Osteocyte (in vitro differentiated cells): ENCODE measurements around the gene BCL3. TPM values are rescaled to one million over a fixed set of nuclear protein-coding genes. Genes with fewer than 3 reads are reported as not detected.
A peak's percentile ranks its signal among the peaks of the same experiment; 100 is the strongest.

Source experiments
- DNase-seq: peaks from one replicate; pipeline ENCODE4 v3.0.0; 2021; ENCODE audit warnings: mixed read lengths; ENCODE audit not compliant: unreplicated experiment; ENCODE audit errors: extremely low spot score
- H3K27ac Mint-ChIP-seq: one replicate; pipeline ENCODE4 v1.8.0; 2021; ENCODE audit warnings: mild to moderate bottlenecking, mixed read lengths; ENCODE audit not compliant: unreplicated experiment
- H3K27me3 Mint-ChIP-seq: one replicate; pipeline ENCODE4 v1.8.0; 2021; ENCODE audit warnings: mixed read lengths; ENCODE audit not compliant: unreplicated experiment
- H3K36me3 Mint-ChIP-seq: one replicate; pipeline ENCODE4 v1.8.0; 2021; ENCODE audit warnings: mixed read lengths; ENCODE audit not compliant: unreplicated experiment
- H3K4me1 Mint-ChIP-seq: one replicate; pipeline ENCODE4 v1.8.0; 2021; ENCODE audit warnings: mixed read lengths; ENCODE audit not compliant: unreplicated experiment
- H3K4me3 Mint-ChIP-seq: one replicate; pipeline ENCODE4 v1.8.0; 2021; ENCODE audit warnings: mild to moderate bottlenecking, moderate library complexity, mixed read lengths; ENCODE audit not compliant: unreplicated experiment
- H3K9me3 Mint-ChIP-seq: one replicate; pipeline ENCODE4 v1.8.0; 2021; ENCODE audit warnings: mixed read lengths; ENCODE audit not compliant: unreplicated experiment
- CTCF ChIP-seq: fragments of 200-600 bp; sonication (generic); IDR thresholded peaks from 2 replicates; pipeline ENCODE4 v1.5.0; 2021; ENCODE audit warnings: antibody characterized with exemption, mild to moderate bottlenecking, moderate library complexity
- total RNA-seq: library from RNA; stranded (reverse); gene quantifications from 2 replicates; pipeline ENCODE4 v1.2.1, GENCODE V29; 2021

Gene BCL3
- total RNA-seq, 1 donor from 2014 or later, result 15.3 TPM

- DNase-seq, result no peak
- Mint-ChIP-seq H3K27ac (no peak overlapping the region), H3K4me3 (no peak overlapping the region), H3K4me1 (peaks cover 6% of the 10 kb centered on the region), H3K27me3 (peaks cover 3% of the 10 kb centered on the region), H3K36me3 (no peaks in the 10 kb centered on the region), H3K9me3 (no peaks in the 10 kb centered on the region)
- TF ChIP-seq CTCF, result no peak
Observed at GRCh38 chr19:44732235-44733014, 16.1 kb upstream of the BCL3 start.

- DNase-seq, result no peak
- peaks cover 15% of the 10 kb centered on the region for H3K4me1 Mint-ChIP-seq
- no peaks in the 10 kb centered on the region for H3K9me3 Mint-ChIP-seq
- H3K4me3 Mint-ChIP-seq, result no peak overlapping the region
- H3K27me3 Mint-ChIP-seq, result peaks cover 3% of the 10 kb centered on the region
- TF ChIP-seq CTCF, result no peak
- H3K27ac Mint-ChIP-seq, result no peak overlapping the region
- H3K36me3 Mint-ChIP-seq, result no peaks in the 10 kb centered on the region
Observed at GRCh38 chr19:44734357-44734756, 14.2 kb upstream of the BCL3 start.

- no peaks in the 10 kb centered on the region for H3K36me3 Mint-ChIP-seq
- H3K4me1 Mint-ChIP-seq, result peaks cover 19% of the 10 kb centered on the region
- no peak overlapping the region for H3K27ac Mint-ChIP-seq
- no peak for TF ChIP-seq CTCF
- H3K4me3 Mint-ChIP-seq, result no peak overlapping the region
- no peak for DNase-seq
- H3K27me3 Mint-ChIP-seq, result peaks cover 3% of the 10 kb centered on the region
- no peaks in the 10 kb centered on the region for H3K9me3 Mint-ChIP-seq
Observed at GRCh38 chr19:44735011-44735410, 13.5 kb upstream of the BCL3 start.

- no peak for DNase-seq
- no peaks in the 10 kb centered on the region for H3K27me3 Mint-ChIP-seq
Observed at GRCh38 chr19:44737238-44738071, 11.1 kb upstream of the BCL3 start.

More at GRCh38 chr19:44737238-44738071, 11.1 kb upstream of the BCL3 start:
- Mint-ChIP-seq H3K4me1 (peaks cover 39% of the 10 kb centered on the region), H3K27ac (peak overlapping the region; percentile 23), H3K9me3 (no peaks in the 10 kb centered on the region), H3K36me3 (no peaks in the 10 kb centered on the region), H3K4me3 (no peak overlapping the region)
- TF ChIP-seq CTCF, result no peak
